HEK293 (cell line): ENCODE data around the gene ANKRD44.

Source experiments
- CTCF ChIA-PET: fragments of 350-600 bp; formaldehyde crosslinking; extraction: SDS; loops from one replicate; lab custom pipeline; 2021; ENCODE audit warnings: antibody characterized with exemption; lab: Yijun Ruan, JAX
- POLR2A ChIA-PET: fragments of 300-600 bp; formaldehyde crosslinking; extraction: SDS; loops from one replicate; lab custom pipeline; 2020; ENCODE audit warnings: antibody characterized with exemption, inconsistent platforms; lab: Yijun Ruan, JAX
- H3K27ac ChIP-seq: fragments of 200-500 bp; sonication (Bioruptor generic); 2 replicates; pipeline ENCODE4 v1.5.1; 2014; ENCODE audit warnings: low read depth, low read length, control low read depth, inconsistent platforms; ENCODE audit errors: extremely low read depth
- H3K36me3 ChIP-seq, 2 experiments: fragments of 200-500 bp in 1 of 2; sonication (Bioruptor generic) in 1 of 2; 1 replicate in 1 of 2; 2 replicates in 1 of 2; pipeline ENCODE4 v1.5.1; 2014 to 2017; ENCODE audit warnings: inconsistent platforms in 2 of 2, low read length in 2 of 2; ENCODE audit not compliant: control insufficient read depth in 2 of 2, insufficient read depth in 1 of 2
- H3K4me1 ChIP-seq: fragments of 200-500 bp; sonication (Bioruptor generic); 2 replicates; pipeline ENCODE4 v1.5.1; 2014; ENCODE audit warnings: mild to moderate bottlenecking, low read length, inconsistent platforms; ENCODE audit not compliant: control insufficient read depth, insufficient read depth
- H3K4me3 ChIP-seq: 2 replicates; pipeline ENCODE4 v1.5.1; 2011; ENCODE audit warnings: low read depth, mild to moderate bottlenecking, control low read depth, low read length, moderate library complexity
- H3K9me3 ChIP-seq: fragments of 200-500 bp; sonication (Bioruptor generic); 2 replicates; pipeline ENCODE4 v1.5.1; 2014; ENCODE audit warnings: low read depth, low read length, inconsistent platforms; ENCODE audit not compliant: control insufficient read depth, insufficient read depth
- SCRT2 ChIP-seq: fragments of 450-650 bp; formaldehyde crosslinking; IDR thresholded peaks from 2 replicates; pipeline ENCODE4 v1.5.1; 2016; ENCODE audit warnings: missing biosample characterization, missing genetic modification characterization
- SETDB1 ChIP-seq: IDR thresholded peaks from one replicate; pipeline ENCODE4 v1.6.1; 2017; ENCODE audit warnings: mild to moderate bottlenecking, low read length, moderate library complexity, mixed read lengths; ENCODE audit not compliant: insufficient read length
- ZBTB8A ChIP-seq: fragments of 450-650 bp; formaldehyde crosslinking; IDR thresholded peaks from 2 replicates; pipeline ENCODE4 v1.5.1; 2016; ENCODE audit warnings: missing biosample characterization, missing genetic modification characterization
- ZFP41 ChIP-seq: fragments of 450-650 bp; formaldehyde crosslinking; IDR thresholded peaks from 2 replicates; pipeline ENCODE4 v1.5.1; 2016; ENCODE audit warnings: missing biosample characterization, missing genetic modification characterization, borderline replicate concordance
- ZNF140 ChIP-seq: fragments of 450-650 bp; formaldehyde crosslinking; IDR thresholded peaks from 2 replicates; pipeline ENCODE4 v1.5.1; 2016; ENCODE audit warnings: missing biosample characterization, missing genetic modification characterization
- ZNF311 ChIP-seq: fragments of 450-650 bp; formaldehyde crosslinking; IDR thresholded peaks from 2 replicates; pipeline ENCODE4 v1.5.1; 2017; ENCODE audit warnings: missing biosample characterization, missing genetic modification characterization, borderline replicate concordance
- ZNF623 ChIP-seq: fragments of 450-650 bp; formaldehyde crosslinking; IDR thresholded peaks from 2 replicates; pipeline ENCODE4 v1.5.1; 2016; ENCODE audit warnings: missing biosample characterization, missing genetic modification characterization
- TF ChIP-seq, protein P1 (sequence below): fragments of 450-650 bp; formaldehyde crosslinking; IDR thresholded peaks from 2 replicates; pipeline ENCODE4 v1.5.1; 2016; ENCODE audit warnings: missing biosample characterization, missing genetic modification characterization
- TF ChIP-seq, protein P2 (sequence below): fragments of 450-650 bp; formaldehyde crosslinking; IDR thresholded peaks from 2 replicates; pipeline ENCODE4 v1.5.1; 2016; ENCODE audit warnings: missing biosample characterization, missing genetic modification characterization, borderline replicate concordance
- TF ChIP-seq, protein P3 (sequence below): fragments of 450-650 bp; formaldehyde crosslinking; IDR thresholded peaks from 2 replicates; pipeline ENCODE4 v1.5.1; 2017; ENCODE audit warnings: missing biosample characterization, missing genetic modification characterization

Gene ANKRD44

DNA sequence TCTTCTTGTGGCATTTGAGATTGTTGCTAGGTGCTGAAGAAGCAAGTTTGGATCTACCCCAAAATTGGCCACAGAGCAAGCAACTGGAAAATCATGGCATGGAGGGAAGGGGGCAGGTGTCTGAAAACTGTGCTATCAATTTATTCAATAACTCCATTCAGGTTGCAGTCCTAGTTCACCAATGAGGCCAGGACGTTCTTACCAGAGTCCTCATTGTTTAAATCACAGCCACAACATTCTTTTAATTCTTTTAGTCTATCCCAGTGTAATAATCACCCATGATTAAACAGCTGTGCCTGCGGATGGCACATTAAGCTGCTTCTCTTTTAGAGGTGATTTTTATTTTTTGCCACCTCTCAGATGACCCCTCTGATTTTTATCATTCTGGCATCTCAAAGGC is 103.5 kb downstream of the ANKRD44 start:
- no peaks in the 10 kb centered on the region for H3K4me1 ChIP-seq
- no peak overlapping the region for H3K27ac ChIP-seq
- POLR2A ChIA-PET: no interaction called here
- H3K9me3 ChIP-seq: no peaks in the 10 kb centered on the region
- no peak overlapping the region for H3K4me3 ChIP-seq
- H3K36me3 ChIP-seq: no peaks in the 10 kb centered on the region
- CTCF ChIA-PET: interaction anchor here (0.5 kb wide), 1 partner anchor 171 kb away, joined by 4 read pairs; no protein-coding TSS in a partner anchor
- TF ChIP-seq ZNF140 (tag by site-specific recombination) (no peak), ZFP41 (tag by site-specific recombination) (no peak), SETDB1 (no peak)
- TF ChIP-seq, protein P1, sequence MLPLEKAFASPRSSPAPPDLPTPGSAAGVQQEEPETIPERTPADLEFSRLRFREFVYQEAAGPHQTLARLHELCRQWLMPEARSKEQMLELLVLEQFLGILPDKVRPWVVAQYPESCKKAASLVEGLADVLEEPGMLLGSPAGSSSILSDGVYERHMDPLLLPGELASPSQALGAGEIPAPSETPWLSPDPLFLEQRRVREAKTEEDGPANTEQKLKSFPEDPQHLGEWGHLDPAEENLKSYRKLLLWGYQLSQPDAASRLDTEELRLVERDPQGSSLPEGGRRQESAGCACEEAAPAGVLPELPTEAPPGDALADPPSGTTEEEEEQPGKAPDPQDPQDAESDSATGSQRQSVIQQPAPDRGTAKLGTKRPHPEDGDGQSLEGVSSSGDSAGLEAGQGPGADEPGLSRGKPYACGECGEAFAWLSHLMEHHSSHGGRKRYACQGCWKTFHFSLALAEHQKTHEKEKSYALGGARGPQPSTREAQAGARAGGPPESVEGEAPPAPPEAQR (tag by site-specific recombination): no peak

DNA sequence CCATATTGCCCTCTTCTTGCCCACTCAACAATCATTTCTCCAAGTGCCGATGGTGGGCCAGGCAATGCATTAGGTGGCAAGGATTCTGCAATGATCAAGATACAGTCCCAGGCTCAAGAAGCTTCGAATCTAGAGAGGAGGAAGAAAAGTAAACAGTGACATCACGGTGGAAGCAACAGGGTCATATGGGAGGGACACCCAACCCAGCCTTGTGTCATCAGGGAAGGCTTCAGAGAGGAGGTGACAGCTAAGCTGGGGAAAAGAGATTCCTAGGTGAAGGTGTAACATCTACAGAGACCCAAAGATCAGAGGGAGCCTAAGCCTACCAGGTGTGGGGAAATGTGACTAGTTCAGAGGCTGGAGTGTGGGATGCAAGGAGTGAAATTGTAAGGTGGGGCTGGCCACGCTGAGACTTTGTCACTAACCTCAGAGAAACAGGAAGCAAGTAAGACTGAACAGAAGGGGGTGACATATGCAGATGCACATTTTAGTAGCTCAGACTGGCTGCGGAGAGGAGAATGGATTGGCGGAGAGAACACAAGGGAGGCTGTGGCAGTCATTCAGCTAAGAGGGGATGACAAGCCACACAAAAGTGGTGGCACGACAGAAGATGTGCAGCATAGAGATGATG is 104.9 kb downstream of the ANKRD44 start:
- Histone ChIP-seq H3K27ac (no peak overlapping the region), H3K4me3 (no peak overlapping the region)
- TF ChIP-seq SCRT2 (peak; percentile 91), ZNF623 (tag by site-specific recombination) (no peak)
- TF ChIP-seq, all 188 proteins: peak for 1
- Histone ChIP-seq H3K9me3 (no peaks in the 10 kb centered on the region), H3K4me1 (no peaks in the 10 kb centered on the region), H3K36me3 (no peaks in the 10 kb centered on the region)
- ChIA-PET POLR2A (no interaction called here), CTCF (interaction anchor here (0.7 kb wide), 1 partner anchor 15 kb away, joined by 3 read pairs; no protein-coding TSS in a partner anchor)

DNA sequence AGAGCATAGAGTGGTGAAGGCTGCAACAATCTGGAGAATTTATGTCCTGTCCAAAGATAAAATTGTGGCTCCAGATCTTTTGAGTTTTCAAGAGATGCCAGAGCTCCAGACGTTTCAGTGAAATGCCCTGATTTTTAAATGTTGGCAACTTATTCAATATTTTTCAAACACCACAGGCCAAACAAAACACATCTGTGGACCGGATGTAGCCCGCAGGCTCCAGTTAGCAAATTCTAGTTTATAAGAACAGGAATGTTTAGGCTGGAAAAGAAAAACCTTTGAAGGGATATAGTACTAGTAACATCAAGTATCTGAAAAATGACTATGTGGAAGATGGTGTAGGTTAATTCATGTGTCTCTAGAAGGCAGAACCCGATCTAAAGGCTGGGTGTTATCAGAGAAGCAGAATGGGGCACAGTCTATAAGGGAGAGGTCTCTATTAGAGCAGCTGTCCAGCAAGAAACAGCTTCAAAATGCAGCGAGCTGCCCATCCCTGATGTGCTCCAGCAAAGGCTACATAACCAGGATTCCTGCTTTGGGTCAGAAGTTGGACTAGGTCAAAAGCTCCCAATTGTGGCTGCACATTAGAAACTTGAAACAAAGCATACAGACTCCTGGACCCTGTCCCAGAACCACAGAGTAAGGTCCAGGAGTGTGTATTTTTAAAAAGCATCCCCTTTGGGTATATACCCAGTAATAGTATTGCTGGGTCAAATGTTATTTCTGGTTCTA is 105.9 kb downstream of the ANKRD44 start:
- no peaks in the 10 kb centered on the region for H3K4me1 ChIP-seq
- ChIA-PET CTCF (interaction anchor here (0.7 kb wide), 1 partner anchor 14 kb away, joined by 3 read pairs; no protein-coding TSS in a partner anchor), POLR2A (no interaction called here)
- H3K27ac ChIP-seq: no peak overlapping the region
- TF ChIP-seq ZBTB8A (tag by site-specific recombination) (no peak), ZNF311 (tag by site-specific recombination) (no peak)
- TF ChIP-seq, protein P2, sequence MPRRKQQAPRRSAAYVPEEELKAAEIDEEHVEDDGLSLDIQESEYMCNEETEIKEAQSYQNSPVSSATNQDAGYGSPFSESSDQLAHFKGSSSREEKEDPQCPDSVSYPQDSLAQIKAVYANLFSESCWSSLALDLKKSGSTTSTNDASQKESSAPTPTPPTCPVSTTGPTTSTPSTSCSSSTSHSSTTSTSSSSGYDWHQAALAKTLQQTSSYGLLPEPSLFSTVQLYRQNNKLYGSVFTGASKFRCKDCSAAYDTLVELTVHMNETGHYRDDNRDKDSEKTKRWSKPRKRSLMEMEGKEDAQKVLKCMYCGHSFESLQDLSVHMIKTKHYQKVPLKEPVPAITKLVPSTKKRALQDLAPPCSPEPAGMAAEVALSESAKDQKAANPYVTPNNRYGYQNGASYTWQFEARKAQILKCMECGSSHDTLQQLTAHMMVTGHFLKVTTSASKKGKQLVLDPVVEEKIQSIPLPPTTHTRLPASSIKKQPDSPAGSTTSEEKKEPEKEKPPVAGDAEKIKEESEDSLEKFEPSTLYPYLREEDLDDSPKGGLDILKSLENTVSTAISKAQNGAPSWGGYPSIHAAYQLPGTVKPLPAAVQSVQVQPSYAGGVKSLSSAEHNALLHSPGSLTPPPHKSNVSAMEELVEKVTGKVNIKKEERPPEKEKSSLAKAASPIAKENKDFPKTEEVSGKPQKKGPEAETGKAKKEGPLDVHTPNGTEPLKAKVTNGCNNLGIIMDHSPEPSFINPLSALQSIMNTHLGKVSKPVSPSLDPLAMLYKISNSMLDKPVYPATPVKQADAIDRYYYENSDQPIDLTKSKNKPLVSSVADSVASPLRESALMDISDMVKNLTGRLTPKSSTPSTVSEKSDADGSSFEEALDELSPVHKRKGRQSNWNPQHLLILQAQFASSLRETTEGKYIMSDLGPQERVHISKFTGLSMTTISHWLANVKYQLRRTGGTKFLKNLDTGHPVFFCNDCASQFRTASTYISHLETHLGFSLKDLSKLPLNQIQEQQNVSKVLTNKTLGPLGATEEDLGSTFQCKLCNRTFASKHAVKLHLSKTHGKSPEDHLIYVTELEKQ: no peak
- TF ChIP-seq, protein P3, sequence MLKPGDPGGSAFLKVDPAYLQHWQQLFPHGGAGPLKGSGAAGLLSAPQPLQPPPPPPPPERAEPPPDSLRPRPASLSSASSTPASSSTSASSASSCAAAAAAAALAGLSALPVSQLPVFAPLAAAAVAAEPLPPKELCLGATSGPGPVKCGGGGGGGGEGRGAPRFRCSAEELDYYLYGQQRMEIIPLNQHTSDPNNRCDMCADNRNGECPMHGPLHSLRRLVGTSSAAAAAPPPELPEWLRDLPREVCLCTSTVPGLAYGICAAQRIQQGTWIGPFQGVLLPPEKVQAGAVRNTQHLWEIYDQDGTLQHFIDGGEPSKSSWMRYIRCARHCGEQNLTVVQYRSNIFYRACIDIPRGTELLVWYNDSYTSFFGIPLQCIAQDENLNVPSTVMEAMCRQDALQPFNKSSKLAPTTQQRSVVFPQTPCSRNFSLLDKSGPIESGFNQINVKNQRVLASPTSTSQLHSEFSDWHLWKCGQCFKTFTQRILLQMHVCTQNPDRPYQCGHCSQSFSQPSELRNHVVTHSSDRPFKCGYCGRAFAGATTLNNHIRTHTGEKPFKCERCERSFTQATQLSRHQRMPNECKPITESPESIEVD (tag by site-specific recombination): no peak
- H3K9me3 ChIP-seq: no peaks in the 10 kb centered on the region
- no peak overlapping the region for H3K4me3 ChIP-seq
- no peaks in the 10 kb centered on the region for H3K36me3 ChIP-seq
